Measurements from ENCODE around the gene MIA. TPM values are rescaled to one million over a fixed set of nuclear protein-coding genes. Genes with fewer than 3 reads are reported as not detected.

The MIA gene
- total and polyA plus RNA-seq, 9 of the 15 experiments (the other 6 are each of a cell fraction or from before 2014, with no cell fraction given): 0.21 TPM; not detected in 8

- TF ChIP-seq BCLAF1 (IDR thresholded peaks at IDR 0.05; ENCODE audit: borderline replicate concordance in 1 of 2, control insufficient read depth in 1 of 2, low read depth in 2 of 2, low read length in 1 of 2): no peak
- no peak for TF ChIP-seq NUFIP1 (IDR thresholded peaks at IDR 0.05; ENCODE audit: partially characterized antibody)
- TF ChIP-seq POLR2A (conservative IDR thresholded peaks at IDR 0.05): peak; percentile 43; the same call in 1 of the 2 replicates
- no peak for TF ChIP-seq MED1 (CRISPR knock-in tag; IDR thresholded peaks at IDR 0.05; ENCODE audit: borderline replicate concordance)
- no peak for TF ChIP-seq ZNF707 (CRISPR knock-in tag; conservative IDR thresholded peaks at IDR 0.05)
- peak; percentile 36; the same call in 1 of the 2 replicates for TF ChIP-seq PKNOX1 (IDR thresholded peaks at IDR 0.05)
- 0 out of 2 replicates have a peak, but pooled peaks have one; percentile 38 for TF ChIP-seq RBFOX2 (IDR thresholded peaks at IDR 0.05; ENCODE audit: low read depth, low read length)
- TF ChIP-seq HMG20B (CRISPR knock-in tag; IDR thresholded peaks at IDR 0.05): no peak
These were observed 35.2 kb upstream of the MIA start (continued) for GRCh38 chr19:40739871-40740703.

All from K562 (cell line).